Inflammatory macrophage (primary cell): ENCODE measurements around the gene PCNX2.
"Not testable (repeated sequence)": the region's sequence is repeated elsewhere in the genome, so short reads cannot be mapped to it uniquely, and the experiment has no call there.

Experiments used
- DNase-seq, 2 donors: peaks; one replicate each; pipeline ENCODE4 v3.0.0-alpha.2; 2020 to 2022

The PCNX2 gene

GRCh38 chr1:233005703-233006102, 289.8 kb downstream of the PCNX2 start:
- DNase-seq = no peak

GRCh38 chr1:233005156-233005555, 290.4 kb downstream of the PCNX2 start:
- DNase-seq = no peak

GRCh38 chr1:233004451-233004850, 291.1 kb downstream of the PCNX2 start:
- no peak for DNase-seq

GRCh38 chr1:233003638-233004037, 291.9 kb downstream of the PCNX2 start:
- DNase-seq = not testable (repeated sequence)

GRCh38 chr1:232999956-233000625, 295.4 kb downstream of the PCNX2 start:
- no peak for DNase-seq

GRCh38 chr1:232998646-232999045, 296.9 kb downstream of the PCNX2 start:
- no peak for DNase-seq

- no peak for DNase-seq
Observed at GRCh38 chr1:232998138-232998537, 297.4 kb downstream of the PCNX2 start.

- no peak for DNase-seq
Observed at GRCh38 chr1:232996143-232996542, 299.4 kb downstream of the PCNX2 start.

- DNase-seq = no peak
Observed at GRCh38 chr1:232995189-232995588, 300.3 kb downstream of the PCNX2 start.

- DNase-seq = no peak
Observed at GRCh38 chr1:232993555-232993954, 302.0 kb downstream of the PCNX2 start.

- DNase-seq = no peak
Observed at GRCh38 chr1:232992227-232992626, 303.3 kb downstream of the PCNX2 start.

- no peak for DNase-seq
Observed at GRCh38 chr1:232991238-232991637, 304.3 kb downstream of the PCNX2 start.

- no peak for DNase-seq
Observed at GRCh38 chr1:232990176-232991128, 305.1 kb downstream of the PCNX2 start.

GRCh38 chr1:232988572-232989040, 306.9 kb downstream of the PCNX2 start:
- DNase-seq = no peak

- no peak for DNase-seq
Observed at GRCh38 chr1:232987774-232988140, 307.8 kb downstream of the PCNX2 start.

GRCh38 chr1:232987046-232987773, 308.3 kb downstream of the PCNX2 start:
- DNase-seq = no peak

- DNase-seq = no peak
Observed at GRCh38 chr1:232986527-232986922, 309.0 kb downstream of the PCNX2 start.

GRCh38 chr1:232985882-232986526, 309.5 kb downstream of the PCNX2 start:
- DNase-seq = no peak

- DNase-seq = no peak
Observed at GRCh38 chr1:232984577-232985425, 310.7 kb downstream of the PCNX2 start.

- DNase-seq = no peak
Observed at GRCh38 chr1:232983817-232984567, 311.5 kb downstream of the PCNX2 start.

GRCh38 chr1:232983375-232983774, 312.1 kb downstream of the PCNX2 start:
- DNase-seq = no peak
